Erythroblast (primary cell): Measurements from ENCODE around the gene ACKR3.

Experiments used
- DNase-seq, 2 experiments: peaks; one replicate each; lab custom pipeline; 2025; lab: John Stamatoyannopoulos, UW
- GATA1 ChIP-seq: IDR thresholded peaks from 2 replicates; pipeline ENCODE4 v1.6.1; 2011; ENCODE audit warnings: low read depth, mild to moderate bottlenecking, control low read depth, low read length, moderate library complexity
- POLR2A ChIP-seq: IDR thresholded peaks from 2 replicates; pipeline ENCODE4 v1.6.1; 2011; ENCODE audit warnings: mild to moderate bottlenecking, low read length

ACKR3 gene

DNA sequence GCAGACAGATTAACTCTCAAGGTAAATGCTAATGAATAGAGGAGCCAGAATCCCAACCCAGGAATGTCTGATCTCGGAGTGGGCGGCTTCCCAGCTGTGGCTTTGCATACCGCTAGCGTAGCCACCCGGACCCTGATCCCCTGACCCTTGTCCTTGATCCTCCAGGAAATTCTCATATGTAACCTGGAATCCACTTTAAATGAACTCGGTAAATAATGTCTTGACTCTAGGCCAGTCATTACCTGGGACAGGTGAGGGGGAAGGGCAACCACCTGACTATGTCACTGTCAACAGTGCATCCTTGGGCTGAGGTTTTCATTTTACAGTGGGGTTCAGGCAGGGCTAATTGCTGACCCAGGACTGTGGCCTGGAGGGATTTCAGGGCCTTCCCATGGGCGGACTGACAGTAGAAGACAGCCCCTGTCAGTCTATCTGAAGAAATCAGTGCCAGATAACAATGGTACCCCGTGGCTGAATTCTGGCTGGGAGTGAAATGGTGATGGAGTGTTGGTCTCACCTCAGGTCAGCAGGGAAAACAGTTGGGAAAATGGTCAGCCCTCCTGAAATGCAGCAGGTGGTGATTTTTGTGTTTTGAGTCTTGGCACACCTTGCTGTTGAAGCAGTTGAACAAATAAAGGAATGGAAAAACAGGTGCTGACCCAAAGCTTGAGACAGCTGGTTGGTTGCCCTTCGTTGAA, 9.6 kb downstream of the ACKR3 start:
- DNase-seq = no peak
- TF ChIP-seq GATA1 (no peak), POLR2A (no peak)

DNA sequence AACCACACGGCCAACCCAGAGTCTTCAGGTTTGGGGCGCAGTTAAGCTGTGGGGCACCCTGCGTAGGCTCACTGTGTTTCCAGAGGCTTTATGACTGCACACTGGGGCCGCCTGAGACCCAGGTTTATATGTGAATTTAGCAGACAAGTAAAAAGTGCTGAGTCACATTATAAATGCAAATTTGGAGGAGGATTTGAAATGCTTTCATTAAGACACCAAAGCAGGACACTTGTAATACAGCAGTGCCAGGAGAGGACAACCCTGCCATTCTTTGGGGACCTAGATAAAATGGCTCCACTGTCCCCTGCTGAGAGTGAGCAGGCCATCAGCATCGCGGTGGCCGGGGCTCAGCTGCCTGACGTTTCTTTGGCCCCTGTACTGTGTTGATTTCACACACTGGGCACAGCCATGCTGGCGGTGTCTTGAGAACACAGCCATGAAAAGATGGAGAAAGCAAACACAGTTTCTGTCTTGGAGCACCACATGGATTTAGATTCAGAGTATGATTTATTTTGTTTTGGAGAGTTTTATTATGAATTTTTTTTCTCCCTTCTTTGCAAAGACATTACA, 10.2 kb downstream of the ACKR3 start:
- TF ChIP-seq GATA1 = no peak
- TF ChIP-seq POLR2A = no peak
- no peak for DNase-seq

DNA sequence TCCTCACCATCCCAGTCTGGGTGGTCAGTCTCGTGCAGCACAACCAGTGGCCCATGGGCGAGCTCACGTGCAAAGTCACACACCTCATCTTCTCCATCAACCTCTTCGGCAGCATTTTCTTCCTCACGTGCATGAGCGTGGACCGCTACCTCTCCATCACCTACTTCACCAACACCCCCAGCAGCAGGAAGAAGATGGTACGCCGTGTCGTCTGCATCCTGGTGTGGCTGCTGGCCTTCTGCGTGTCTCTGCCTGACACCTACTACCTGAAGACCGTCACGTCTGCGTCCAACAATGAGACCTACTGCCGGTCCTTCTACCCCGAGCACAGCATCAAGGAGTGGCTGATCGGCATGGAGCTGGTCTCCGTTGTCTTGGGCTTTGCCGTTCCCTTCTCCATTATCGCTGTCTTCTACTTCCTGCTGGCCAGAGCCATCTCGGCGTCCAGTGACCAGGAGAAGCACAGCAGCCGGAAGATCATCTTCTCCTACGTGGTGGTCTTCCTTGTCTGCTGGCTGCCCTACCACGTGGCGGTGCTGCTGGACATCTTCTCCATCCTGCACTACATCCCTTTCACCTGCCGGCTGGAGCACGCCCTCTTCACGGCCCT, 11.2 kb downstream of the ACKR3 start:
- TF ChIP-seq POLR2A (no peak), GATA1 (no peak)
- no peak for DNase-seq

DNA sequence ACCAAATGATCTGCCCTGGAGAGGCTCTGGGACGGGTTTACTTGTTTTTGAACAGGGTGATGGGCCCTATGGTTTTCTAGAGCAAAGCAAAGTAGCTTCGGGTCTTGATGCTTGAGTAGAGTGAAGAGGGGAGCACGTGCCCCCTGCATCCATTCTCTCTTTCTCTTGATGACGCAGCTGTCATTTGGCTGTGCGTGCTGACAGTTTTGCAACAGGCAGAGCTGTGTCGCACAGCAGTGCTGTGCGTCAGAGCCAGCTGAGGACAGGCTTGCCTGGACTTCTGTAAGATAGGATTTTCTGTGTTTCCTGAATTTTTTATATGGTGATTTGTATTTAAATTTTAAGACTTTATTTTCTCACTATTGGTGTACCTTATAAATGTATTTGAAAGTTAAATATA, 11.9 kb downstream of the ACKR3 start:
- no peak for DNase-seq
- TF ChIP-seq POLR2A (no peak), GATA1 (no peak)

DNA sequence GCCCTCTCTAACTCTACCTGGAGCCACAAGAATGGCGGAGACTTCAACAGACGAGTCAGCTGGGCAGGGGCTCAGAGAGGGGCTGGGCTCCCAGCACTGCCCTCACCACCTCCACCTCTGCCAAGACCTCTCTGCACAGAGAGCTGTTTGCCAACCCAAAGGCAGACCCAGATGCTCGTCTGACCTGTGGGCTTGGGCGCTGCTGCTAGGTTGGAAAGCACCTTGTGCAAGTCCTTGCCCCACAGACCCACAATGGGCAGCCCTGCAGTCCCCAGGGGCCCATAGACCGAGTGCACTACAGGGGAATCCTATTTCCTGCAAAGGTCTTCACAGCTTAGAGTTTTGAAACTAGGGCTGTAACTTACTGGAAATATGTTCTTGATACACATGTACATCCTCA, 13.3 kb downstream of the ACKR3 start:
- no peak for TF ChIP-seq POLR2A
- no peak for DNase-seq

DNA sequence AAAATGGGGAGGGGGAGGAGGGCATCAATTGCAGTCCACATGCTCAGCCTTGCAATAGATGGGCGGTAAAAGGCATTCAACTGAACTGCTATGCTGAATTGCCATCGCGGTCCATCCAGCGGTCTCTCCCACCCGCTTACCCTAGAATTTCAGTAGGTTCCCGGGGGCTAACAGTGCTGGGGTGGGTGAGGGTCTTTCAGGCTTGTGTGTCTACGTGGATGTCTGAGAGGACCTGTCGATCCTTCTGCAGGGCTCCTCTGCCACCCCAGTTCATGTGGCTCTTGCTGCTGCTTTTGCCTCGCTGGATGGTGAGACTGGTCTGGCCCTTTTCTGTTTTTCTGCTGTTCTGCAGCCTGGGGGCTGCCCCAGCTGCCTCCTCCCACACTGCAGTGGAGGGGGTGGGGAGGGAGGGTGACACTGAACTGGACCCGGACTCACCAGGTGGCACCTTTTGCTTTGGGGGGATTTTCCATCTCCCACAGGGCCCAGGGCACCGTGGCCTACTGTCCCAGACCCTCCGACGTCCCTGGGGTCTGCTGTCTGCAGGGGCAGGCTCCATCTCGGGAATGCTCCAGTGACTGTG, 14.1 kb downstream of the ACKR3 start:
- no peak for TF ChIP-seq GATA1
- DNase-seq = no peak

DNA sequence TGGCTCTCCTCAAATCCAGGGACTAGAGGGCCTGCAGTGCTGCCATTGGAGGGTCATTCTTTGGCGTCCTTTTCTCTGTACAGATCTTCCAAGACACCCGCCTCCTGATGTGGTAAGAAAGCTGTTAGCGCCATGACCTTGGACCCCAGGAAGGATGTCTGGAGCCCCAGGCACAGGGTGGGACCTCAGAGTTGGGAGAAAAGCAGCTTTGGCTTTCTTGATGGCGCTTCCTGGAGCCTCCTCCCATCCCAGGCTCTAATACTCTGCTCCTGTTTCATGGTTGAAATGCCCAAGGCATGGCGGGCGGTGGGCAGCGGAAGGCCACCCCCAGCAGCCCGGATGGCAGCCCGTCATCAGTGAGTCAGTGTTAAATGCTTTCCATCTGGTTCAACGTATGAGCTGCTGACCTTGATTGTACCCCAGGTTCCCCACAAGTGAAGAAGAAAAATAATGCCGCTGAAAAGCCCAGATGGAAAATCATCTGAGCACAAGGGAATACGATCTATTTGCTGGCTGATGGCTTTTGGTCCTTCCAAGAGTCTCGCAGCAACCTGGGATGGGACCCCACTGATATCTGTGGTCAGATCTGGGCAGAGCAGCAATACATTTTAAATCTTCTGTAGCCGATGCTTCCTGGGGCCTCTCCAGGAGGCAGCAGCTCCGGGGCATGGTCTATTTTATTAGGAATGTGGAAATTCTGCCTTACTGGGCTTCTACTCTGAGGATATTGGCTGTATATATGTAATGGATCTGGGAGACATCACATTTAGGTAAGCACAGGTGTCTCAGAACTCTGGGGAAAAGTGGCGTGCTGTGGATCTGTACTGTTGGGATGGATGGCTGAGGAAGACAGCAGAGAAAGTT, 15.1 kb downstream of the ACKR3 start:
- TF ChIP-seq POLR2A = no peak
- no peak for TF ChIP-seq GATA1

DNA sequence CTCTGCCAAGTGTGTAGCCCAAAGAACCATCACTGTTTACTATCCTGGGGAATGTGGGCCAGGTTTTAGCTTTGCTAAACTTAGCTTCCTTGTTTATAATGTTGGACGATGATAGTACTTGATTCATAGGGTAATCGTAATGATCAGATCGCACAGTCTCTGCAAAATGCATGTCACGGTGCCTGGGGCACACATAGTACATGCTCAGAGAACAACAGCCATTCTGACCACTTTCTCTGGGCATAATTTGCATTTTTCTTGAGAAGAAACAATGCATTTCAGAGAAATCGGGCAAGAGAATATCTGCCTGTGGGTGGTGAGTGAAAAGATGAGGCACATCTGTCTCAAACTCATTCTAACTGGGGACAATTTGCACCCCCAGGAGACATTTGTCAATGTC, 16.3 kb downstream of the ACKR3 start:
- no peak for DNase-seq
- no peak for TF ChIP-seq POLR2A
- TF ChIP-seq GATA1 = no peak

More for the DNA sequence above, 15.1 kb downstream of the ACKR3 start:
- no peak for DNase-seq

GRCh38 chr2:236587861-236588815, 18.5 kb downstream of the ACKR3 start:
- DNase-seq = no peak
- TF ChIP-seq POLR2A = no peak
- no peak for TF ChIP-seq GATA1

- TF ChIP-seq GATA1 (no peak), POLR2A (no peak)
- no peak for DNase-seq
Observed at GRCh38 chr2:236588932-236589592, 19.4 kb downstream of the ACKR3 start.

- TF ChIP-seq GATA1 (no peak), POLR2A (no peak)
- DNase-seq = no peak
Observed at GRCh38 chr2:236590846-236591245, 21.2 kb downstream of the ACKR3 start.

DNA sequence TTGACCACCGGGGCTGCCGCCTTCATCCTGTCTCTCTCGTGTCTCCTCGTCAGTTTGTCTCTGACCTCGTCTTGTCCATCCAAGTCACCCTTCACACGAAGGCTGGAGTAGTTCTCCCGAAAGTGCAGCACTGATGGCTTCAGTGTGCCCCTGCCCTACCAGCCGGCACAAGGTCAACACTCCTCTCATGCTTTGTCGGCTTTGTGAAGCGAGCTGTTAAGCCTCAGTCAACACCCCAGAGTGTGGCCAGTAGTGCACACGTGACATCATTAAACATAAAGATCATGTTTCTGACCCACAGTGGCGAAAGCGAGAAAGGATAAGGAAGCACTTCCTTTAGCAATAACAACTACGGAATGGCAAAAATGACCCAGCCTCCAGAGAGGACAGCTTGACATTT, 23.2 kb downstream of the ACKR3 start:
- DNase-seq = no peak
- TF ChIP-seq POLR2A = no peak
- TF ChIP-seq GATA1 = no peak
